Pancreas (tissue), 10 donors: ENCODE results near the gene FAM168A. TPM values are rescaled to one million over a fixed set of nuclear protein-coding genes. Genes with fewer than 3 reads are reported as not detected.

ENCODE experiments used
- ATAC-seq, 4 donors: fragments of 200-7000 bp; cut with Tn5 transposase; one replicate each; pipeline versions ENCODE4 v1.8.0 to v1.9.1; 2020; ENCODE audit warnings: mild to moderate bottlenecking in 4 of 4, moderate library complexity in 4 of 4
- DNase-seq, 6 donors: peaks; one replicate each; pipeline ENCODE4 v3.0.0-alpha.2; 2020
- FAIRE-seq: peaks from 2 replicates; lab custom pipeline; 2012; peaks lifted over from hg19 to GRCh38; lab: Jason Lieb, UNC
- H3K27ac ChIP-seq, 4 donors: fragments of 200-600 bp; sonication (generic); 1 replicate in 3 of 4; 2 replicates in 1 of 4; pipeline versions ENCODE4 v1.5.0 to v1.8.0; 2020
- H3K27me3 ChIP-seq, 4 donors: fragments of 200-600 bp; one replicate each; pipeline ENCODE4 v1.8.0; 2021
- H3K36me3 ChIP-seq, 3 donors: fragments of 200-600 bp; sonication (generic) in 1 of 3; one replicate each; pipeline versions ENCODE4 v1.5.0 to v1.8.0; 2020 to 2021
- H3K4me1 ChIP-seq, 3 donors: fragments of 200-600 bp; one replicate each; pipeline ENCODE4 v1.8.0; 2021
- H3K4me3 ChIP-seq, 4 donors: fragments of 200-600 bp; sonication (generic) in 2 of 4; one replicate each; pipeline versions ENCODE4 v1.5.0 to v1.8.0; 2020 to 2021
- H3K9me3 ChIP-seq, 4 donors: fragments of 200-600 bp; one replicate each; pipeline ENCODE4 v1.8.0; 2021
- CTCF ChIP-seq, 4 donors: fragments of 200-600 bp; sonication (generic) in 3 of 4; IDR thresholded peaks; one replicate each; pipeline versions ENCODE4 v1.5.0 to v1.8.0; 2021; ENCODE audit warnings: antibody characterized with exemption in 4 of 4
- WGBS, 2 donors: extraction: QIAGEN DNeasy Blood & Tissue Kit; methylation state at CpG; one replicate each; pipeline ENCODE4 v1.1.7; 2013; 5-methylcytosine and 5-hydroxymethylcytosine counted together
- intact Hi-C, 3 donors: fragments of 100-400 bp; cut with DNase I; formaldehyde crosslinking; loops; one replicate each; pipeline versions ENCODE4 v1.11.1 to v1.14.2; 2022
- polyA plus RNA-seq, 2 donors: library from polyadenylated mRNA; stranded (reverse); fragments of 200-250 nt; gene quantifications; one replicate each; pipeline ENCODE4 v1.2.3, GENCODE V29; 2013
- total RNA-seq, 6 donors: library from RNA; stranded (reverse); fragmentation: NEBNext Ultra II Directional in 4 of 6; extraction: Animal tissue kit (Norgen Biotek cat#: 25700) in 4 of 6; gene quantifications; one replicate each; pipeline versions ENCODE4 v1.2.1 to v1.2.4, GENCODE V29; 2021 to 2023
- donor health status: healthy with polysubstance abuse.
- donor health status: DM: no; HTN: no; CAD: no; lungs with moderate emphysema.
- donor health status: DM: no; HTN: no; CAD: no.
- donor health status: control.
- donor health status: control.
- donor health status: Bipolar disorder and iron deficiency.
- donor health status: DM: yes; HTN: yes; CAD: no.
- donor health status: DM: no; HTN: no; CAD: no.
- donor health status: DM: no; HTN: no; CAD: no.
- donor health status: DM: yes; HTN: yes; CAD: no.

The FAM168A gene
- total and polyA plus RNA-seq, 8 donors, result 4.9 to 22.5 (median 13.4) TPM

- TF ChIP-seq CTCF (IDR thresholded peaks at IDR 0.05), result no peak
- 77 to 89% methylated on average over 3 of the region's 3 CpGs for WGBS, 2 donors
- intact Hi-C loops, result no loop called here
- Histone ChIP-seq H3K9me3 (no peaks in the 10 kb centered on the region), H3K4me1 (no peaks in the 10 kb centered on the region), H3K4me3 (no peak overlapping the region), H3K27me3 (no peaks in the 10 kb centered on the region), H3K27ac (no peak overlapping the region), H3K36me3 (no peaks in the 10 kb centered on the region)
- FAIRE-seq, result no peak
- DNase-seq, result no peak
- ATAC-seq, result no peak
Measured at GRCh38 chr11:73469401-73469800, 128.5 kb downstream of the FAM168A start.

GRCh38 chr11:73468590-73469161 is 129.2 kb downstream of the FAM168A start:
- no peaks in the 10 kb centered on the region for H3K36me3 ChIP-seq
- FAIRE-seq, result no peak
- no peak for TF ChIP-seq CTCF (IDR thresholded peaks at IDR 0.05)
- H3K9me3 ChIP-seq, result no peaks in the 10 kb centered on the region
- no peaks in the 10 kb centered on the region for H3K27me3 ChIP-seq
- 89 to 92% methylated on average over 3 of the region's 3 CpGs for WGBS, 2 donors
- no peak overlapping the region for H3K27ac ChIP-seq
- DNase-seq, result no peak
- no peak overlapping the region for H3K4me3 ChIP-seq
- intact Hi-C loops, result no loop called here
- ATAC-seq, result no peak
- no peaks in the 10 kb centered on the region for H3K4me1 ChIP-seq

GRCh38 chr11:73467505-73467904 is 130.4 kb downstream of the FAM168A start:
- no peaks in the 10 kb centered on the region for H3K27me3 ChIP-seq
- intact Hi-C loops, result no loop called here
- ATAC-seq, result peak in 2 of 4 donors; percentile 38 to 51
- no peak overlapping the region for H3K27ac ChIP-seq
- whole genome bisulfite sequencing, 2 donors, result 84 to 89% methylated on average over 2 of the region's 2 CpGs
- DNase-seq, result no peak
- no peak for FAIRE-seq
- H3K9me3 ChIP-seq, result no peaks in the 10 kb centered on the region
- H3K4me1 ChIP-seq, result no peaks in the 10 kb centered on the region
- no peak for TF ChIP-seq CTCF (IDR thresholded peaks at IDR 0.05)
- no peaks in the 10 kb centered on the region for H3K36me3 ChIP-seq
- H3K4me3 ChIP-seq, result no peak overlapping the region

- WGBS, 2 donors, result 88 to 97% methylated on average over 1 of the region's 1 CpG
- ATAC-seq, result no peak
Measured at GRCh38 chr11:73466643-73467042, 131.3 kb downstream of the FAM168A start.

More at GRCh38 chr11:73466643-73467042, 131.3 kb downstream of the FAM168A start:
- Histone ChIP-seq H3K9me3 (no peaks in the 10 kb centered on the region), H3K4me1 (no peaks in the 10 kb centered on the region), H3K27ac (no peak overlapping the region), H3K36me3 (no peaks in the 10 kb centered on the region), H3K27me3 (no peaks in the 10 kb centered on the region), H3K4me3 (no peak overlapping the region)
- TF ChIP-seq CTCF (IDR thresholded peaks at IDR 0.05), result no peak
- intact Hi-C loops, result no loop called here
- FAIRE-seq (no peak), DNase-seq (no peak)
